Measurements from ENCODE around the gene LAG3.

DNA sequence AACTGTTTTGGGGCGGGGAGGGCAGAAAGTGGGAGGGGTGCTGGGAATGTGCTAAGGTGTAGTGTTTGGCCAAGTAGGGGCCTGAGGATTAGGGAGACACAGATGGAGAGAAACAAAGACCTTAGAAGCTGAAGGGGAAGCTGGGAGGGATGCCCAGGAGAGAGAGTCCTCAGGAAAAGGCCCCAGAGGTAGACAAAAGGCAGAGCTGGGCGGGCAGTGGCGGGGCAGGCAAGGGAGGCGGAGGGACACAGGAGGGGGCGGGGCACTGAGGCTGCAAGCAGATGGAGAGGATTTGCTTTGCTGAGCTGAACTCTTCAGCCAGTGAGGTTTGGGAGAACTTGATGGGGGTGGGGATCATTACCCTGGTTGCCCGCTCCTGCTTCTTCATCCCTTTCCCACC, 3.3 kb upstream of the LAG3 start:
- TF ChIP-seq, protein P1, sequence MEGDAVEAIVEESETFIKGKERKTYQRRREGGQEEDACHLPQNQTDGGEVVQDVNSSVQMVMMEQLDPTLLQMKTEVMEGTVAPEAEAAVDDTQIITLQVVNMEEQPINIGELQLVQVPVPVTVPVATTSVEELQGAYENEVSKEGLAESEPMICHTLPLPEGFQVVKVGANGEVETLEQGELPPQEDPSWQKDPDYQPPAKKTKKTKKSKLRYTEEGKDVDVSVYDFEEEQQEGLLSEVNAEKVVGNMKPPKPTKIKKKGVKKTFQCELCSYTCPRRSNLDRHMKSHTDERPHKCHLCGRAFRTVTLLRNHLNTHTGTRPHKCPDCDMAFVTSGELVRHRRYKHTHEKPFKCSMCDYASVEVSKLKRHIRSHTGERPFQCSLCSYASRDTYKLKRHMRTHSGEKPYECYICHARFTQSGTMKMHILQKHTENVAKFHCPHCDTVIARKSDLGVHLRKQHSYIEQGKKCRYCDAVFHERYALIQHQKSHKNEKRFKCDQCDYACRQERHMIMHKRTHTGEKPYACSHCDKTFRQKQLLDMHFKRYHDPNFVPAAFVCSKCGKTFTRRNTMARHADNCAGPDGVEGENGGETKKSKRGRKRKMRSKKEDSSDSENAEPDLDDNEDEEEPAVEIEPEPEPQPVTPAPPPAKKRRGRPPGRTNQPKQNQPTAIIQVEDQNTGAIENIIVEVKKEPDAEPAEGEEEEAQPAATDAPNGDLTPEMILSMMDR (conservative IDR thresholded peaks at IDR 0.05 in 1 of 2, IDR thresholded peaks at IDR 0.05 in 1 of 2; ENCODE audit: low read depth in 1 of 2, low read length in 2 of 2), result no peak
- TF ChIP-seq EZH2 (IDR thresholded peaks at IDR 0.05; ENCODE audit: low read length, missing control alignments), result no peak
